Brain microvascular endothelial cell (primary cell): Measurements from ENCODE around the gene STAC3.

Source experiments
- DNase-seq: peaks from one replicate; pipeline ENCODE4 v3.0.0-alpha.2; 2020
- H3K27ac ChIP-seq: fragments of 250-450 bp; sonication (Bioruptor Pico); 2 replicates; pipeline ENCODE4 v1.5.1; 2020; ENCODE audit warnings: mild to moderate bottlenecking, moderate library complexity
- H3K27me3 ChIP-seq: fragments of 250-450 bp; sonication (Bioruptor Pico); replicated peaks from 2 replicates; pipeline ENCODE4 v1.5.1; 2020; ENCODE audit warnings: mild to moderate bottlenecking
- H3K36me3 ChIP-seq: fragments of 250-450 bp; sonication (Bioruptor Pico); replicated peaks from 2 replicates; pipeline ENCODE4 v1.5.1; 2020; ENCODE audit warnings: mild to moderate bottlenecking
- H3K4me3 ChIP-seq: 2 replicates; pipeline ENCODE4 v1.5.1; 2011; ENCODE audit warnings: low read depth, mild to moderate bottlenecking, control low read depth, low read length, moderate library complexity
- in situ Hi-C: cut with HindIII; loops from 2 replicates; pipeline ENCODE4 v1.10.0; 2017; ENCODE audit warnings: low sequenced_read_pairs, low pct_ligation_motif_present
- TF ChIP-seq, protein P1 (sequence below): IDR thresholded peaks from 2 replicates; pipeline ENCODE4 v1.5.1; 2011; ENCODE audit warnings: low read depth, mild to moderate bottlenecking, moderate library complexity, low read length, control low read depth, inconsistent platforms; ENCODE audit errors: missing control alignments

STAC3 gene

DNA sequence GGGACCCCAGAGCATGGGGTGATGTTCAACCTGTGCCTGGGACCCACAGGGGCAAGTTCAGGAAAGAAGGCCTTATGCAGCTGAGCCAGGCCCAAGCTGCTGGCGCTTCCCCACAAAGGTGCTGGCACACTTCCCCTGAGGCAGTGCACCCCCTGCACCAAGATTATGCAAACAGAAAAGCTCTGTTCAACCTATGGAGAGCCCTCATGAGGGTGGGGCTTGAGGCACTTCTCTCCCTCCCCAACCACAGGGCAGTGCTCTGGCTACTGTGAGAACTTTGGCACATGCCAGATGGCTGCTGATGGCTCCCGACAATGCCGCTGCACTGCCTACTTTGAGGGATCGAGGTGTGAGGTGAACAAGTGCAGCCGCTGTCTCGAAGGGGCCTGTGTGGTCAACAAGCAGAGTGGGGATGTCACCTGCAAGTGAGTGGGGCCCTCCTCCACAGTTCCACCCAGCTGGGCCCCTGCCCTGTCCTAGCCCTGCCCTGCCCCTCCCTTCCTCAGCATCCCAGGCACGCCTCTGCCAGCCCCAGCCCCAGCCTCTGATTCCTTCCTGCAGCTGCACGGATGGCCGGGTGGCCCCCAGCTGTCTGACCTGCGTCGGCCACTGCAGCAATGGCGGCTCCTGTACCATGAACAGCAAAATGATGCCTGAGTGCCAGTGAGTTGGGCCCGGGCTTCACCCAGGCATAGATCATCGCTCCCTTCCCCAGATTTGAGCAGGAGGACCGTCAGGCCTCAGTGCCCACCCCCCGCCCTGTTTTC is 39.9 kb downstream of the STAC3 start:
- in situ Hi-C loops, result no loop called here
- TF ChIP-seq, protein P1, sequence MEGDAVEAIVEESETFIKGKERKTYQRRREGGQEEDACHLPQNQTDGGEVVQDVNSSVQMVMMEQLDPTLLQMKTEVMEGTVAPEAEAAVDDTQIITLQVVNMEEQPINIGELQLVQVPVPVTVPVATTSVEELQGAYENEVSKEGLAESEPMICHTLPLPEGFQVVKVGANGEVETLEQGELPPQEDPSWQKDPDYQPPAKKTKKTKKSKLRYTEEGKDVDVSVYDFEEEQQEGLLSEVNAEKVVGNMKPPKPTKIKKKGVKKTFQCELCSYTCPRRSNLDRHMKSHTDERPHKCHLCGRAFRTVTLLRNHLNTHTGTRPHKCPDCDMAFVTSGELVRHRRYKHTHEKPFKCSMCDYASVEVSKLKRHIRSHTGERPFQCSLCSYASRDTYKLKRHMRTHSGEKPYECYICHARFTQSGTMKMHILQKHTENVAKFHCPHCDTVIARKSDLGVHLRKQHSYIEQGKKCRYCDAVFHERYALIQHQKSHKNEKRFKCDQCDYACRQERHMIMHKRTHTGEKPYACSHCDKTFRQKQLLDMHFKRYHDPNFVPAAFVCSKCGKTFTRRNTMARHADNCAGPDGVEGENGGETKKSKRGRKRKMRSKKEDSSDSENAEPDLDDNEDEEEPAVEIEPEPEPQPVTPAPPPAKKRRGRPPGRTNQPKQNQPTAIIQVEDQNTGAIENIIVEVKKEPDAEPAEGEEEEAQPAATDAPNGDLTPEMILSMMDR, result no peak
- H3K27me3 ChIP-seq, result peaks cover 14% of the 10 kb centered on the region
- peaks cover 56% of the 10 kb centered on the region for H3K36me3 ChIP-seq
- H3K4me3 ChIP-seq, result no peak overlapping the region
- DNase-seq, result no peak
- H3K27ac ChIP-seq, result no peak overlapping the region

DNA sequence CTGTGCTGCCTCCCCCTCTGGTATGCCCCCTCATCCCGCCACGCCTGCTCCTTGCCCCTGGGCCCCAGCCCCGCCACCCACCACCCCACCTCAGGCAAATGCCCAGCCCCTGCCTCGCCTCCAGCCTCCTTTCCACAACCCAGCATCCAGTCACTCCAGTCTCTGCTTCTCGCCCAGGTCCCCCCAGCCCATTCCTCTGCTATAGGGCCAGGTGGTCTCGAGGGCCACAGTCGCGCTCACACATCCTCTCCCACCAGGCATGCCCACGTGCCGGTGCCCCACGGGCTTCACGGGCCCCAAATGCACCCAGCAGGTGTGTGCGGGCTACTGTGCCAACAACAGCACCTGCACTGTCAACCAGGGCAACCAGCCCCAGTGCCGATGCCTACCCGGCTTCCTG is 40.5 kb downstream of the STAC3 start:
- Histone ChIP-seq H3K27me3 (peaks cover 7% of the 10 kb centered on the region), H3K36me3 (peaks cover 63% of the 10 kb centered on the region), H3K27ac (no peak overlapping the region), H3K4me3 (no peak overlapping the region)
- in situ Hi-C loops, result no loop called here
- TF ChIP-seq, protein P1, result no peak
- DNase-seq, result no peak

DNA sequence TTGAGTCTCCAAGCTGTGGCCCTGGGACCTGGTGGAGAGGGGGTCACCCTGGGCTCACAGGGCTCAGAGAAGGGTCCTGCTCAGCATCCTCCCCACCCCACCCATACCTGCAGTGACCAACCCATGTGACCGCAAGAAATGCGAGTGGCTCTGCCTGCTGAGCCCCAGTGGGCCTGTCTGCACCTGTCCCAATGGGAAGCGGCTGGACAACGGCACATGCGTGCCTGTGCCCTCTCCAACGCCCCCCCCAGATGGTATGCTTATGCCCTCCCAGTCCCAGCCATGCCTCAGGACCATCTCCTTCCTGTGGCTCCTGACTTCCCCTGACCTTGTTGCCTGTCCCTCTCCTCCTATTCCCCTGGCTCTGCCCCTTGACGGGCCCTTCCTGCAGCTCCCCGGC is 41.1 kb downstream of the STAC3 start:
- DNase-seq, result no peak
- Histone ChIP-seq H3K27ac (no peak overlapping the region), H3K27me3 (peaks cover 2% of the 10 kb centered on the region), H3K4me3 (no peak overlapping the region), H3K36me3 (peaks cover 68% of the 10 kb centered on the region)
- TF ChIP-seq, protein P1, result no peak
- in situ Hi-C loops, result no loop called here

DNA sequence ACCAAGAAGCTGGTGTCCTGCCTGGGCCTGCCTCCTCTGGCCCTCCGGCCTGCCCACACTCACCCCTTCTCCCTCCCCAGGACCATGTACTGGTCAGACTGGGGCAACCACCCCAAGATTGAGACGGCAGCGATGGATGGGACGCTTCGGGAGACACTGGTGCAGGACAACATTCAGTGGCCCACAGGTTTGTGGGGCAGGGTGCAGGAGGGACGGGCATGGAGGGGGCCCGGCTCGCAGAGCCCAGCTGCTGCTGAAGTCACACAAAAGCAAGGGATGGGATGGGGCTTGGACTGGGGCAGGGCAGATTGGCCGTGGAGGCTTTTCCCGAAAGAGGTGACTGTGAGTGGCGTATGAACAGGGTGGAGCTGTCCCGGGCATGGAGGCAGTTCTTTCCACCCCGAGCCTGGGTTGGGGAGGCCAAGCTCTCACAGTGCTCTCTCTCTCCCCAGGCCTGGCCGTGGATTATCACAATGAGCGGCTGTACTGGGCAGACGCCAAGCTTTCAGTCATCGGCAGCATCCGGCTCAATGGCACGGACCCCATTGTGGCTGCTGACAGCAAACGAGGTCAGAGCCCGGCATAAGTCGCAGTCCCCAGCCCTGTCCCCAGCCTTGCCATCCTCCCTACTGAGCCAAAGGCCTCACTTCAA is 42.2 kb downstream of the STAC3 start:
- Histone ChIP-seq H3K4me3 (no peak overlapping the region), H3K27me3 (no peaks in the 10 kb centered on the region), H3K36me3 (peaks cover 80% of the 10 kb centered on the region), H3K27ac (no peak overlapping the region)
- DNase-seq, result no peak
- TF ChIP-seq, protein P1, result no peak
- in situ Hi-C loops, result no loop called here

DNA sequence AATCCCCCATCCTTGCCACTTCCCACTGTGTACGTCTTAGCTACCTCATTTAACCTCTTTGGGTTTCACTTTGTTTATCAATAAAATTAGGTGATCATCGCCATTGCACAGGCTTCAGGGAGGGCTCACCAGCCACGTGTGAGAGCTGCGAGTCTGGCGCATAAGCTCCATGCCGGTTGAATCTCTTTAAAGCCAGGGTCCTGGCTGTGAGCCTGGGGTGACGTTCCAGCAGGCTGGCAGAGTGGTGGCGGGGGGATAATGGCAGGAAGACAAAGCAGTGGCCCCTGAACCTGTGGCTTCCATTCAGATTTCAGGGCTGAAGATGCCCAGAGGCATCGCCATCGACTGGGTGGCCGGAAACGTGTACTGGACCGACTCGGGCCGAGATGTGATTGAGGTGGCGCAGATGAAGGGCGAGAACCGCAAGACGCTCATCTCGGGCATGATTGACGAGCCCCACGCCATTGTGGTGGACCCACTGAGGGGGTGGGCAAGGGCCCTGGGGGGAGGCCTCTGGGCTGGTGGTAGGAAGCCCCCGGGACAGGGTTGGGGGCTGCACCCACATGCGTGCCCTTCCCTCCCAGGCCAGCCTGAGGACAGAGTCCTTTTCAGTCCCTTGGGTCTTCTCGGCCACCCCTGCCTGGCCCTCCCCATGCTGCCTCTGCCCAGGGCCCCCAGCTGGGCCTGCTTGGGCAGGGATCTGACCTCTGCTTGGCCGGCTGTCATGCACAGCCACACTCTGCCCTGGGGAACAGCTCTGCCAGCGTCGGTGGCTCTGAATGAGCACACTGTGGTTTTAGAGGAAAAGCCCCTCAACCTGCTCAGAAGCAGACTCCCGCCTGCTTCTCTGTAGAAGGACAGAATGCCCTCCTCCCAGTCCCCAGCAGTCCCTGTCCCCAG is 43.0 kb downstream of the STAC3 start:
- in situ Hi-C loops, result no loop called here
- Histone ChIP-seq H3K4me3 (no peak overlapping the region), H3K27ac (no peak overlapping the region), H3K27me3 (no peaks in the 10 kb centered on the region), H3K36me3 (peaks cover 83% of the 10 kb centered on the region)
- TF ChIP-seq, protein P1, result no peak
- no peak for DNase-seq
